Bronchial epithelial cell (primary cell): ENCODE data around the gene PRKG1. TPM values are rescaled to one million over a fixed set of nuclear protein-coding genes. Genes with fewer than 3 reads are reported as not detected.

Experiments
- DNase-seq: peaks from one replicate; pipeline ENCODE4 v3.0.0-alpha.2; 2010; ENCODE audit warnings: low read depth
- FAIRE-seq: peaks from 2 replicates; lab custom pipeline; 2011; peaks lifted over from hg19 to GRCh38; lab: Jason Lieb, UNC
- H3K27me3 ChIP-seq: 2 replicates; pipeline ENCODE4 v1.5.1; 2011; ENCODE audit warnings: low read length; ENCODE audit not compliant: control insufficient read depth, insufficient read depth
- H3K36me3 ChIP-seq: 2 replicates; pipeline ENCODE4 v1.5.1; 2011; ENCODE audit warnings: low read length; ENCODE audit not compliant: control insufficient read depth, insufficient read depth
- H3K4me3 ChIP-seq: 2 replicates; pipeline ENCODE4 v1.5.1; 2011; ENCODE audit warnings: mild to moderate bottlenecking, low read depth, low read length, control low read depth
- total RNA-seq: library from RNA; depleted of rRNA; stranded (reverse); fragments of >200 nt; gene quantifications from 2 replicates; pipeline ENCODE4 v1.2.1, GENCODE V29; 2014
- TF ChIP-seq, protein P1 (sequence below): IDR thresholded peaks from 2 replicates; pipeline ENCODE4 v1.5.1; 2011; ENCODE audit warnings: mild to moderate bottlenecking, moderate library complexity, low read length, control low read depth, inconsistent platforms; ENCODE audit not compliant: insufficient read depth, severe bottlenecking

PRKG1 gene
- total RNA-seq, 1 donor from 2014 or later = 0.26 TPM

DNA sequence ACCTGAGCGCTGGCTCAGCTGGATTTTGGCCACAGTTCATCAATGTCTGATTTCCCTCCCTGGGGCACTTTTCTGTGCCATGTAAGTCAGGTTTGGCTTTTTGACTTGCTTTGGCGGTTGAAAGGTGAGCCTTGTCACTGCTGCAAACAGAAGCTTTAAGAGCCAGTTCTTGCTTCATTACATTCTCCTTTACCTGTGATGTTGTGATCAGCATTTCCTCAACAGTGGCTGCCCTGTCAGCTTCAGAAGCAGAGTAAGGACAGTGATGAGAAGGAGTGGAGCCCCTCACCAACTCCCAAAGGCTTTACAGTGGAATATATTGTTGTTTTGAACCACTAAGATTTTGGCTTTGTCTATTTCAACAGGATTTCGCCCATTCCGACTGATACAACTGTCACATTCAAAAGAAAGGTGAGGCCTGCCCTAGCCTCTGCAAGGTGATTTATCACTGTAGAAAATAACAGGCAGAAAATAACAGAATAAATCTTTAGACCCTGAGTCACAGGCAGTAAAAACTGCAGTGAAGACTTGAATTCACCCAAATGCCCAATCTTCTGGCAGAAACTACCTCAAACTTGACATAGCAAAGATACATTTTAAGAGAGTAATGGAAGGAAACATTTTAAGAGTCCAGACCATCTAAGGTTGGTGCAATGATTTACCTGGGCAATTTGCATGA lies 1226.5 kb downstream of the PRKG1 start:
- DNase-seq (no peak), FAIRE-seq (no peak)
- no peak overlapping the region for H3K4me3 ChIP-seq

DNA sequence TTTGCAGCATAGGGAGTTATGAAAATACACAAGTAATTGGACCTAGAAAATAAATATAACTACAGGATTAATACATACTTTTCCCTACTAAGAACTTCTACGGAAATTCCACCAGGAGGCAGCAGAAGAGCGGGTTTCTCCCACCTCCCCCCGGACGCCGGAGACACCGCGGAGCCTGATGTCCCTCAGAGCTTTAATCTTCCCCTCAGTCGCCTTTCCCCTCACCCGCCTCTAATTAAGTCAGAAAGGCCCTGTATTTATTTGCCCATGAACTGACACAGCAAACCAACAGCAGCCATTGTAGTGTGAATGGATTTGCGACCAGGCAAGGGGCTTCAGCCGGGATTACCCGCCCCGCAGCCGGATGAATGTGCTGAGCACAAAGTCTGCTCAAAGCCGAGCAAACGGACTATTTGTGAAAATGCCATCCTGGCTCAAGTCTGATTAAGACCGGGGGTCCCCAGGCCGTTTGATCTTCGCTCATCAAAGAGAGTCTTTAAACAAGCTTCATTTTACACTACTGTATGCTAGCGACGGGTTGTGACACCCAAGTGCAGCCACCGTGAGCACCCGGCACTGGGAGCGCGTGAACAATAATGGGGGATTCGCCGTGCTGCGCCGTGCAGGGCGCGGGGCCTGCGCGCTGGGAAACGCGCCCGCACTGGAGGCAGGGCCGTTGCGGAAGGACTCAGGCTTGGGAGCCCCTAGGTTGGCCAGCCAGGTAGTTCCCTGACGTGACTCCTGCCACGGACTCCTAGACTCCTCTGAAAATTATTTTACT lies 1234.2 kb downstream of the PRKG1 start:
- H3K27me3 ChIP-seq = no peaks in the 10 kb centered on the region
- peak overlapping the region; percentile 62 for H3K4me3 ChIP-seq
- FAIRE-seq (no peak), DNase-seq (peak; percentile 55)
- no peaks in the 10 kb centered on the region for H3K36me3 ChIP-seq
- TF ChIP-seq, protein P1, sequence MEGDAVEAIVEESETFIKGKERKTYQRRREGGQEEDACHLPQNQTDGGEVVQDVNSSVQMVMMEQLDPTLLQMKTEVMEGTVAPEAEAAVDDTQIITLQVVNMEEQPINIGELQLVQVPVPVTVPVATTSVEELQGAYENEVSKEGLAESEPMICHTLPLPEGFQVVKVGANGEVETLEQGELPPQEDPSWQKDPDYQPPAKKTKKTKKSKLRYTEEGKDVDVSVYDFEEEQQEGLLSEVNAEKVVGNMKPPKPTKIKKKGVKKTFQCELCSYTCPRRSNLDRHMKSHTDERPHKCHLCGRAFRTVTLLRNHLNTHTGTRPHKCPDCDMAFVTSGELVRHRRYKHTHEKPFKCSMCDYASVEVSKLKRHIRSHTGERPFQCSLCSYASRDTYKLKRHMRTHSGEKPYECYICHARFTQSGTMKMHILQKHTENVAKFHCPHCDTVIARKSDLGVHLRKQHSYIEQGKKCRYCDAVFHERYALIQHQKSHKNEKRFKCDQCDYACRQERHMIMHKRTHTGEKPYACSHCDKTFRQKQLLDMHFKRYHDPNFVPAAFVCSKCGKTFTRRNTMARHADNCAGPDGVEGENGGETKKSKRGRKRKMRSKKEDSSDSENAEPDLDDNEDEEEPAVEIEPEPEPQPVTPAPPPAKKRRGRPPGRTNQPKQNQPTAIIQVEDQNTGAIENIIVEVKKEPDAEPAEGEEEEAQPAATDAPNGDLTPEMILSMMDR = peak; percentile 59

More for the DNA sequence above, 1226.5 kb downstream of the PRKG1 start:
- Histone ChIP-seq H3K27me3 (no peaks in the 10 kb centered on the region), H3K36me3 (no peaks in the 10 kb centered on the region)
- TF ChIP-seq, protein P1 = no peak

DNA sequence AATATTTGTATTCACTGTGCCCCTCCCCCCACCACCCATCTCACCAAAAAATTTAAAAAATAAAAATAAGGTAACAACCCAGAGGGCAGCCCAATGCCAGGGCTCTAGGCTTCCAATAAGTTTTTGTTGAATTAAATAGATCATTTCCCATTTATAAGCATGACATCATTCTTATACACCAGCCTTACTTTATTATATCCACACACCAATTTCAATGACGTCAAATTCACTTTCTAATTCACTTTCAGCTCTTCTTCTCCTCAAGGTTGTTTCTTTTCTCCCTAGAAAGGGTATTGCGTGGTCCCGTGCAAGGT lies 1238.6 kb downstream of the PRKG1 start:
- FAIRE-seq (no peak), DNase-seq (no peak)
- TF ChIP-seq, protein P1 = no peak
- Histone ChIP-seq H3K4me3 (peak overlapping the region; percentile 78), H3K27me3 (no peaks in the 10 kb centered on the region), H3K36me3 (no peaks in the 10 kb centered on the region)

DNA sequence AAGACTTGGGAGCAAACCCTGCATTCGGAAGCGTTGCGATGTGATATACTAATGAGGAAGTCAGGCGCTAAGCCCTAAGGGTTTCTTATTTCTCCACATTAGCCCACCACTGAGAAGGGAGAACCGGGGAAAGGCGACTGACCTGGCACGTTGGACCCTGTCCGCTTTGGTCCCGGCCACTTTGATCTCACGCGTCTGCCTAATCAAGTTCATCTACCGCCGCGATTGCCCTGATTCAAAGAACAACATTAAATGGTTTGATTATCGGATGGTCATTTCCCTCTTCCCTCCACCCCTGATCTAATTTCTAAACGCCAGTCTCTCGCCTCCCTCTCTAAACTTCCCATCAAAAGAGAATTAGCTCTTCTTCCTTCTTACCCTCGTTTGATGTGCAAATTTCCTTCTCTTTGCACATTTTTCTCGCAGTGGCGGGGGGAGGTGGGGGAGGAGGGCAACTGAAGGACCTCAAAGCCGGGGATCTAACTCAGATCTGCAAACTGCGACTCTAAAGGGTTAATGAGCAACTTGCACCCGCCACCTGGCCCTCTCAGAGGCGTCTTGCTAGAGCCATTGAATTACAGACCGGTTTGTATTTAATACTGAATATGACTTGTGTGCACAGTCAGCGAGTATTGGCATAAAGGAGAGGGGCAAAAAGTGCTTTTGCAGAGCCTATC lies 1239.1 kb downstream of the PRKG1 start:
- FAIRE-seq = no peak
- TF ChIP-seq, protein P1 = no peak
- Histone ChIP-seq H3K27me3 (no peaks in the 10 kb centered on the region), H3K4me3 (peak overlapping the region; percentile 78), H3K36me3 (no peaks in the 10 kb centered on the region)
- DNase-seq = peak; percentile 38

DNA sequence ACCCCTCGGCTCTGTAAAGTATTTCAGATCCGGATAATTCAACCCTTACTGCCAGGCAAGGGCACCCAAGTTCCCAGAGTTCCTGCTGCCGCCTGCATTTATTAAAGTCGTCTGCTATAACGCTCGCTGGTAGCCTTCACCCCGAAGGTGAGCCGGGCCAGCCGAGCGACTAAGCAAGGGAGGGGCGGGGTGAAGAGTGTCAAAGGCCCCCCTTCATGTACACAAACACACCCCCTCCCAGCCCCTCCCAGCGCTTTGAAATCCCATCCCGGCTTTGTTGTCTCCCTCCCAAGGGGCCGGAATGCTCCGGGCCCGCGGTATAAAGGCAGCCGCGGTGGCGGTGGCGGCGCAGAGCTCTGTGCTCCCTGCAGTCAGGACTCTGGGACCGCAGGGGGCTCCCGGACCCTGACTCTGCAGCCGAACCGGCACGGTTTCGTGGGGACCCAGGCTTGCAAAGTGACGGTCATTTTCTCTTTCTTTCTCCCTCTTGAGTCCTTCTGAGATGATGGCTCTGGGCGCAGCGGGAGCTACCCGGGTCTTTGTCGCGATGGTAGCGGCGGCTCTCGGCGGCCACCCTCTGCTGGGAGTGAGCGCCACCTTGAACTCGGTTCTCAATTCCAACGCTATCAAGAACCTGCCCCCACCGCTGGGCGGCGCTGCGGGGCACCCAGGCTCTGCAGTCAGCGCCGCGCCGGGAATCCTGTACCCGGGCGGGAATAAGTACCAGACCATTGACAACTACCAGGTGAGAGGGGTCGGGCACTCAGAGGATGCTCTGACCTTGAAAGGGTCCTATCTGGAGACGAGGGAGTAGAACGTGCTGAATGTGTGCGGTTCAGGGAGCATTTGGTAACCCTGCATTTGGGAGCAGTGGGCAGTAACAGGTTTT lies 1239.9 kb downstream of the PRKG1 start, which contains the start of gene DKK1:
Gene DKK1, plus strand, starts transcription at position 349 of the 889 bp plus-strand sequence. Its CDS starts 154 bp downstream, at position 503.
- peak within 1 kb of the TSS; percentile 78 for H3K4me3 ChIP-seq
- TF ChIP-seq, protein P1 = peak; percentile 95
- DNase-seq = peak; percentile 73
- no peaks in the 10 kb centered on the region for H3K36me3 ChIP-seq
- no peak for FAIRE-seq
- no peaks in the 10 kb centered on the region for H3K27me3 ChIP-seq
